ENCODE data around the gene PYCR2. TPM values are rescaled to one million over a fixed set of nuclear protein-coding genes. Genes with fewer than 3 reads are reported as not detected.

The PYCR2 gene
- polyA plus RNA-seq, 3 donors, result 21.4 to 72.5 (median 26.6) TPM

DNA sequence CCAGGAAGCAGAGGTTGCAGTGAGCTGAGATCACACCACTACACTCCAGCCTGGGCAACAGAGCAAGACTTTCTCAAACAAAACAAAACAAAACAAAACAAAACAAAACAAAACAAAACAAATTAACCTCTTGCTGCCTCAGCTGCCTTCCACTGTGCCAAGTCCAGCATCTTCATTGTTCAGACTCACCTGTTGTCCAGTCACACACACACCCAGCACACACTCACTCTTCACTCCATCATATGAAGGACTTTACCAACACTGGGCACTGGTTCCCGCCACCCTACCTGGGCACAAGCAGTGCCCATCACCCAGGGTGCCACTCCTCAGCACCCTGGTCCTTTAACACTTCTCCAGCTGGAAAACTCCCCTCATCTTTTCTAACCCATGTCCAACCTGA, 14.6 kb downstream of the PYCR2 start:
- H4K20me1 ChIP-seq (ENCODE audit: insufficient read depth, low read length), result no peaks in the 10 kb centered on the region
- no peaks in the 10 kb centered on the region for H3K27me3 ChIP-seq (ENCODE audit: control insufficient read depth in 2 of 2, insufficient read depth in 2 of 2, low read length in 2 of 2)
- H3K79me2 ChIP-seq (ENCODE audit: insufficient read depth, low read length), result no peaks in the 10 kb centered on the region
- H3K27ac Mint-ChIP-seq, result peak overlapping the region in 1 of 7 donors; percentile 57
- H3K9ac ChIP-seq (ENCODE audit: insufficient read depth, low read length, poor library complexity, severe bottlenecking), result no peak overlapping the region
- H3K9me3 ChIP-seq (replicated peaks in 1 of 2; ENCODE audit: control insufficient read depth in 1 of 2, insufficient read depth in 1 of 2, low read length in 2 of 2), result no peaks in the 10 kb centered on the region
- intact Hi-C loops (cut with micrococcal nuclease), result no loop called here
- H3K4me2 ChIP-seq (replicated peaks; ENCODE audit: extremely low read depth, low read length, poor library complexity, severe bottlenecking), result no peak overlapping the region
- no peak for DNase-seq
- peaks cover 3 to 14% of the 10 kb centered on the region in 2 donors for H3K36me3 ChIP-seq (replicated peaks in 1 of 2; ENCODE audit: control insufficient read depth in 1 of 2, insufficient read depth in 2 of 2, low read length in 2 of 2)
- H3K4me3 Mint-ChIP-seq, result no peak overlapping the region
- H3K4me3 ChIP-seq (replicated peaks in 1 of 3; ENCODE audit: low read depth in 2 of 3, low read length in 3 of 3), result no peak overlapping the region
- peaks cover 0 to 6% of the 10 kb centered on the region in 2 donors for H3K4me1 ChIP-seq (ENCODE audit: control insufficient read depth in 1 of 2, insufficient read depth in 2 of 2, low read length in 2 of 2)
- 100% methylated on average over 1 of the region's 1 CpG for WGBS (ENCODE audit: insufficient coverage)
- peaks cover 0 to 3% (median 0%) of the 10 kb centered on the region in 7 donors for H3K9me3 Mint-ChIP-seq
- no peak overlapping the region for H2AFZ ChIP-seq (ENCODE audit: insufficient read depth, low read depth, low read length, poor library complexity, severe bottlenecking)
- H3K27ac ChIP-seq (ENCODE audit: low read depth in 1 of 2, low read length in 2 of 2), result no peak overlapping the region
- TF ChIP-seq, protein P1, sequence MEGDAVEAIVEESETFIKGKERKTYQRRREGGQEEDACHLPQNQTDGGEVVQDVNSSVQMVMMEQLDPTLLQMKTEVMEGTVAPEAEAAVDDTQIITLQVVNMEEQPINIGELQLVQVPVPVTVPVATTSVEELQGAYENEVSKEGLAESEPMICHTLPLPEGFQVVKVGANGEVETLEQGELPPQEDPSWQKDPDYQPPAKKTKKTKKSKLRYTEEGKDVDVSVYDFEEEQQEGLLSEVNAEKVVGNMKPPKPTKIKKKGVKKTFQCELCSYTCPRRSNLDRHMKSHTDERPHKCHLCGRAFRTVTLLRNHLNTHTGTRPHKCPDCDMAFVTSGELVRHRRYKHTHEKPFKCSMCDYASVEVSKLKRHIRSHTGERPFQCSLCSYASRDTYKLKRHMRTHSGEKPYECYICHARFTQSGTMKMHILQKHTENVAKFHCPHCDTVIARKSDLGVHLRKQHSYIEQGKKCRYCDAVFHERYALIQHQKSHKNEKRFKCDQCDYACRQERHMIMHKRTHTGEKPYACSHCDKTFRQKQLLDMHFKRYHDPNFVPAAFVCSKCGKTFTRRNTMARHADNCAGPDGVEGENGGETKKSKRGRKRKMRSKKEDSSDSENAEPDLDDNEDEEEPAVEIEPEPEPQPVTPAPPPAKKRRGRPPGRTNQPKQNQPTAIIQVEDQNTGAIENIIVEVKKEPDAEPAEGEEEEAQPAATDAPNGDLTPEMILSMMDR (IDR thresholded peaks at IDR 0.05), result no peak
- peaks cover 13 to 14% of the 10 kb centered on the region in 2 donors for H3K36me3 Mint-ChIP-seq
- no peaks in the 10 kb centered on the region for H3K4me1 Mint-ChIP-seq
- H3K27me3 Mint-ChIP-seq (ENCODE audit: low read depth in 3 of 3), result peaks cover 0 to 2% (median 0%) of the 10 kb centered on the region in 3 donors

DNA sequence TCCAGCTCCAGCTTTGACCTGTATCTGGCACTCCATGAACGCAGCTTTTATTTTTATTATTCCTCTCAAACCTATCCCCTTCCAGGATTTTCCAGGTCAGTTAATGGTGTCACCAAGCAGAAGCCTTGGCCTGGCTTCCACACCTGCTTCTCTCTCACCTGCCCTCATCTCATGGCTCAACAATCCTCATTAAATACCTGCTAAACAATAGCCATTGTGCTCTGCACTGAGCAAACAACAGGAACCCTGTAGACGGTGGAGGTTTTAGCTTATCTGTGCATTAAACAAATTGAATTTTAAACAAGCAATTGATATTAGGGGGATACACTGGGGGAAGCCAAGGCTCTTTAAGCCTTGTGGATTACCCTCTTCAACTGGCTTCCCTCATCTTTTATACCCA, 15.3 kb downstream of the PYCR2 start:
- H2AFZ ChIP-seq (ENCODE audit: insufficient read depth, low read depth, low read length, poor library complexity, severe bottlenecking), result no peak overlapping the region
- no peak overlapping the region for H3K4me3 ChIP-seq (replicated peaks in 1 of 3; ENCODE audit: low read depth in 2 of 3, low read length in 3 of 3)
- Mint-ChIP-seq H3K4me3 (no peak overlapping the region), H3K4me1 (no peaks in the 10 kb centered on the region), H3K36me3 (peaks cover 11% of the 10 kb centered on the region in 2 donors), H3K27ac (no peak overlapping the region), H3K27me3 (ENCODE audit: low read depth in 3 of 3) (peaks cover 0 to 2% (median 0%) of the 10 kb centered on the region in 3 donors), H3K9me3 (peaks cover 0 to 3% (median 0%) of the 10 kb centered on the region in 7 donors)
- no peaks in the 10 kb centered on the region for H3K9me3 ChIP-seq (replicated peaks in 1 of 2; ENCODE audit: control insufficient read depth in 1 of 2, insufficient read depth in 1 of 2, low read length in 2 of 2)
- intact Hi-C loops (cut with micrococcal nuclease), result no loop called here
- TF ChIP-seq, protein P1 (IDR thresholded peaks at IDR 0.05), result no peak
- no peak overlapping the region for H3K9ac ChIP-seq (ENCODE audit: insufficient read depth, low read length, poor library complexity, severe bottlenecking)
- H4K20me1 ChIP-seq (ENCODE audit: insufficient read depth, low read length), result no peaks in the 10 kb centered on the region
- no peaks in the 10 kb centered on the region for H3K79me2 ChIP-seq (ENCODE audit: insufficient read depth, low read length)
- no peak overlapping the region for H3K27ac ChIP-seq (ENCODE audit: low read depth in 1 of 2, low read length in 2 of 2)
- no peaks in the 10 kb centered on the region for H3K27me3 ChIP-seq (ENCODE audit: control insufficient read depth in 2 of 2, insufficient read depth in 2 of 2, low read length in 2 of 2)
- H3K36me3 ChIP-seq (replicated peaks in 1 of 2; ENCODE audit: control insufficient read depth in 1 of 2, insufficient read depth in 2 of 2, low read length in 2 of 2), result peaks cover 3 to 10% of the 10 kb centered on the region in 2 donors
- no peak for DNase-seq
- no peak overlapping the region for H3K4me2 ChIP-seq (replicated peaks; ENCODE audit: extremely low read depth, low read length, poor library complexity, severe bottlenecking)
- no CpG with 5 or more reads among the region's 2 CpGs for WGBS (ENCODE audit: insufficient coverage)
- peaks cover 0 to 6% of the 10 kb centered on the region in 2 donors for H3K4me1 ChIP-seq (ENCODE audit: control insufficient read depth in 1 of 2, insufficient read depth in 2 of 2, low read length in 2 of 2)
